Erythroblast (primary cell): ENCODE measurements around the gene NCAM2.

Experiments
- GATA1 ChIP-seq: IDR thresholded peaks from 2 replicates; pipeline ENCODE4 v1.6.1; 2011; ENCODE audit warnings: low read depth, mild to moderate bottlenecking, control low read depth, low read length, moderate library complexity
- POLR2A ChIP-seq: IDR thresholded peaks from 2 replicates; pipeline ENCODE4 v1.6.1; 2011; ENCODE audit warnings: mild to moderate bottlenecking, low read length

GRCh38 chr21:21057349-21058062 lies 59.3 kb downstream of the NCAM2 start:
- TF ChIP-seq POLR2A (no peak), GATA1 (no peak)
